ENCODE measurements around the gene FBRSL1. TPM values are rescaled to one million over a fixed set of nuclear protein-coding genes. Genes with fewer than 3 reads are reported as not detected.

The FBRSL1 gene
- total RNA-seq, 1 donor from 2014 or later, result 17.1 TPM

DNA sequence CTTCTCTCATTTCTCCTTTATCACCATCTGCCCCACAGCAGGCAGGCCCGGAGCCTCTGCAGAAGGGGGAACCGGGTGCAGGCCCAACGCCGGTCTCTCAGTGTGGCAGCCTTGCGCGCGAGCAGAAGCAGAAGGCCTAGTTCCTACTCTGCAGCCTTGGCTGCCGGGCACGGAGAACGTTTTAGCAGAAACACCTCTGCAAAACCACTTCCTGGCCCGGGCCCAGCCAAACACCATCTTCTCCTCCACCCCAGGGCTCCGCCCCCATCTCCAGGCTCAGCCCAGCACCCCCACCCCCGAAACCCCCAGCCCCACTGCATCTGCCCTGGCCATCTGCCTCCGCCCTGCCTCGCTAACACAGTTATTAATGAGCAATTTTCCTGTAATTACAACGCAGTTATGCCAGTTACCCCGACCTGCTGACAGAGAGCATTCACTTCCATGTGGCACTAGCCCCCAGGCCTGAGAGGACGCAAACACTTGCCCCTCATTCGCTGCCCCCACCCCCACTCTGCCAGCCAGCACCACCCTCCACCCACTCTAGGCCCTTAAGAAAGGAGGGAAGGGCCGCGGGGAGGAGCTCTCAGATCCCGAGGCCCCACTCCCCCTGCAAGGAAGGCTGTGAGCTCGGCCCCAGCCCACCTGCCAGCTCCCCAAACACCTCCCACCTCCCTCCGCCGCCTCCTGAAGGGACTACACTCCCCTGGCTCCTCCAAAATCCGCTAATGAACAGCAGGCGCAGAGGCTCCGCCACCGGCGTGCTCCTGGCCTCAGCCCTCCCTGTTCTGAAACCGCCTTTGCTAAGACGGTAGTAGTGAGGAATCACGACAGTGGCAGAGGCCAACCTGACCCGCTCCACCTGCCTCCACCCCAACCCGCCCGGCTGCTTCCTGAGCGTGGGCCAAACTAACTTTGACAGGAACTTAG, 44.7 kb upstream of the FBRSL1 start:
- TF ChIP-seq, protein P1, sequence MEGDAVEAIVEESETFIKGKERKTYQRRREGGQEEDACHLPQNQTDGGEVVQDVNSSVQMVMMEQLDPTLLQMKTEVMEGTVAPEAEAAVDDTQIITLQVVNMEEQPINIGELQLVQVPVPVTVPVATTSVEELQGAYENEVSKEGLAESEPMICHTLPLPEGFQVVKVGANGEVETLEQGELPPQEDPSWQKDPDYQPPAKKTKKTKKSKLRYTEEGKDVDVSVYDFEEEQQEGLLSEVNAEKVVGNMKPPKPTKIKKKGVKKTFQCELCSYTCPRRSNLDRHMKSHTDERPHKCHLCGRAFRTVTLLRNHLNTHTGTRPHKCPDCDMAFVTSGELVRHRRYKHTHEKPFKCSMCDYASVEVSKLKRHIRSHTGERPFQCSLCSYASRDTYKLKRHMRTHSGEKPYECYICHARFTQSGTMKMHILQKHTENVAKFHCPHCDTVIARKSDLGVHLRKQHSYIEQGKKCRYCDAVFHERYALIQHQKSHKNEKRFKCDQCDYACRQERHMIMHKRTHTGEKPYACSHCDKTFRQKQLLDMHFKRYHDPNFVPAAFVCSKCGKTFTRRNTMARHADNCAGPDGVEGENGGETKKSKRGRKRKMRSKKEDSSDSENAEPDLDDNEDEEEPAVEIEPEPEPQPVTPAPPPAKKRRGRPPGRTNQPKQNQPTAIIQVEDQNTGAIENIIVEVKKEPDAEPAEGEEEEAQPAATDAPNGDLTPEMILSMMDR (IDR thresholded peaks at IDR 0.05; ENCODE audit: insufficient read depth, low read length, severe bottlenecking), result no peak
- no peak for FAIRE-seq
- no peak for DNase-seq (ENCODE audit: low read depth)
- H3K36me3 ChIP-seq (ENCODE audit: control insufficient read depth, insufficient read depth, low read length), result no peaks in the 10 kb centered on the region
- H3K27me3 ChIP-seq (ENCODE audit: control insufficient read depth, insufficient read depth, low read length), result no peaks in the 10 kb centered on the region
- peak overlapping the region; percentile 49 for H3K4me3 ChIP-seq (ENCODE audit: low read depth, low read length)

DNA sequence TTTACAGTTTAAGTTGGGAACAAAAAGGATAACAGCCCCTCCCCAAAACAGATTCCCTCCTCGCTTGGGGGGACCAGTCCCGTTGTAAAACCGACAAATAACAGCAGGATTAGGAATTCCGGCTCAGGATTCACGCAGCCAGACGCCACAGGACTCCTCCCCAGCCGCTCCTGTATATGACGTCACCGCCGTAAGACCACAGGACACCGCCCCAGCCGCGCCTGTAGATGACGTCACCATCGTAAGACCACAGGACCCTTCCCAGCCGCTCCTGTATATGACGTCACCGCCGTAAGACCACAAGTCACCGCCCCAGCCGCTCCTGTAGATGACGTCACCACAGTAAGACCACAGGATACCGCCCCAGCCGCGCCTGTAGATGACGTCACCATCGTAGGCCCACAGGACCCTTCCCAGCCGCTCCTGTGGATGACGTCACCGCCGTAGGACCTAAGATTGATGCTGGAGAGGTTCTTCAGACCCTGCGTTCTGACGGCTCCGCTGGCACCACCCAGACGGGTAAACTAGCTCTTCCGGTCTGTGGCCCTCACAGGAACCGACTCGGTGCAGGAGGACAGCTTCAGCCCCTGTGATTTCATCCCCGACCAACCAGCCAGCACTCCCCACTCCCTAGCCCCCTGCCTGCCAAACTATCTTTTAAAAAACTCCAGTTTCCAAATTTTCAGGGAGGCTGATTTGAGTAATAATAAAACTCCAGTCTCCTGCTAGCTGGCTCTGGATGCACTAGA, 43.9 kb upstream of the FBRSL1 start:
- Histone ChIP-seq H3K4me3 (ENCODE audit: low read depth, low read length) (peak overlapping the region; percentile 49), H3K36me3 (ENCODE audit: control insufficient read depth, insufficient read depth, low read length) (no peaks in the 10 kb centered on the region), H3K27me3 (ENCODE audit: control insufficient read depth, insufficient read depth, low read length) (no peaks in the 10 kb centered on the region)
- TF ChIP-seq, protein P1 (IDR thresholded peaks at IDR 0.05; ENCODE audit: insufficient read depth, low read length, severe bottlenecking), result no peak
- FAIRE-seq, result peak; percentile 18
- DNase-seq (ENCODE audit: low read depth), result peak; percentile 72

DNA sequence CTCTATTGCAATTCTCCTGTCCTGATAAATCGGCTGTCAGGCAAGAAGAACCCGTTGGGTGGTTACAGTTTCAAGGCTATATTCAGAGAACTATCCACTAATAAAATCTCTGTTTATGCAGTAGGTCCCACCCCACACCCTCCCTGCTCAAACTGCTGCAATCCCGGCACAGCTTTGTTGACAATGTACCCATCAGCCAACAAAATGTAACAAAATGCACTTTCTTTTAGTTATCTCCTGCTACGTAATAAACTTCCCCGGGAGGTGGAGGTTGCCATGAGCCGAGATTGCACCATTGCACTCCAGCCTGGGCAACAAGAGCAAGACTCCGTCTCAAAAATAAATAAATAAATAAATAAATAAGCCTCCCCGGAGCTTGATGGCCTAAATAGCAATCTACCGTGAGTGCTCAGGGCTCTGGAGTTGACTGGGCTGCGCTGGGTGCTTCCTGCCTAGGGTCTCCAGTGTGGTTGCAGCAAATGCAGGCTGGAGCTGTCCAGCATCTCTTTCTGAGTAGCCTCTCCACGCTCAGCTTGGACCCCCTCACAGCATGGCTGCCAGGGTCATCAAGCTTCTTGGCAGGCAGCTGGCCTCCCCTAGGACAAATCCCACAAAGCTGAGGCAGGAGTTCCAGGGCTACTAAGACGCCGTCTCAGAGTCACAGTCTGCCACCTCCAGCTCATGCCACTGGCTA, 43.2 kb upstream of the FBRSL1 start:
- no peak for DNase-seq (ENCODE audit: low read depth)
- Histone ChIP-seq H3K27me3 (ENCODE audit: control insufficient read depth, insufficient read depth, low read length) (no peaks in the 10 kb centered on the region), H3K36me3 (ENCODE audit: control insufficient read depth, insufficient read depth, low read length) (no peaks in the 10 kb centered on the region), H3K4me3 (ENCODE audit: low read depth, low read length) (no peak overlapping the region)
- TF ChIP-seq, protein P1 (IDR thresholded peaks at IDR 0.05; ENCODE audit: insufficient read depth, low read length, severe bottlenecking), result no peak
- FAIRE-seq, result no peak

DNA sequence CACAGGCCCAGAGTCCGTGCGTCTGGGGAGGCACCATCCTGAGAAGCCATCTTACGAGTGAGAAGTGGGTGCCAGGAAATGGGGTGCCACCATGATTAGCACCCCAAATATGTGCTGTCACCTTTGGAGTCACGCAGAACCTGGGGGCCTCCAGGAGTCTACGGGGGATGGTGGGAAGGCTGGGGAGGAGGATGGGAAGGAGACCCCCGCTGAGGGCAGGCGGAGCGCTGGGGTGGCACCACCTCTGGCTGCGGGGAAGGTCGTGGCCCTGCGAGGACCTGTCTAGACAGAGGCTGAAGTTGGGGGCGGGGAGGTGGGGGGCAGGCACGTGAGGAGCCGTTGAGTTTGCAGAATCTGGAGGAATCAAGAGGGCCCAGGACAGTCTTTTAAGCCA, 42.6 kb upstream of the FBRSL1 start:
- H3K27me3 ChIP-seq (ENCODE audit: control insufficient read depth, insufficient read depth, low read length), result no peaks in the 10 kb centered on the region
- TF ChIP-seq, protein P1 (IDR thresholded peaks at IDR 0.05; ENCODE audit: insufficient read depth, low read length, severe bottlenecking), result no peak
- H3K36me3 ChIP-seq (ENCODE audit: control insufficient read depth, insufficient read depth, low read length), result no peaks in the 10 kb centered on the region
- FAIRE-seq (no peak), DNase-seq (ENCODE audit: low read depth) (no peak)
- no peak overlapping the region for H3K4me3 ChIP-seq (ENCODE audit: low read depth, low read length)

DNA sequence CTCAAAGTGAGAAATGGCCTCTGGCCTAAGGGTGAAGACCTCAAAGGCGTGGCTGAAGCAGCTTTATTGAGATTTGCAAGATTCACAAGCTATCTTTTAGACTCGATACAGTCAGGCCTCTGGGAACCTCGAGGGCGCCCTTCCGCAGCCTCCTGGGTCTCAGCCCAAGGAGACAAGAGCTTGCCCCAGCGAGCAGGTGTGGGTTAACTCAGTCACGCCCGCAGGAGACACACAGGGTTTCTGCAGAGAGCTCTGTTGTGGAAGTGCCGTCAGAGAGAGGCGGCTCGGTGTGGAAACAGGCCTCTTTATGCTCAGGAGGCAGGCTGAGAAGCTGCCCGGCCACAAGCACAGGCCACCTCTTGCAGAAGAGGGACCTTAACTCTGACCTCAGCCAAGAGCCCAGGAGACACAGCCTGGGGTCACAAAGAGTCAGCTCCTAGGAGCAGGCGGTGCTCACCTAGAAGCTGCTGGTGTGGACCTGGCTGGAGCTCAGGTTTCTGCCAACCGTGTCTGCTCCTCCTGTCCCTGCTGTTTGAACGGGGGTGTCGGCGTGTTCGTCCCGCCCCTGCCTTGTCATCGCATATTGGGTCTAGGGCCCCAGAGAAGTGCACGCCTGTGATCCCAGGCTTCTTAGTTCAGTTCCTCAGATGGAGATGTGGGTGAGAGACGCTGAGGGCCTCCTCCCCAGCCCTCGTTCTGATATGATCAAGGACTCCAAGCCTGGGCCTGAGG, 42.1 kb upstream of the FBRSL1 start:
- Histone ChIP-seq H3K36me3 (ENCODE audit: control insufficient read depth, insufficient read depth, low read length) (no peaks in the 10 kb centered on the region), H3K27me3 (ENCODE audit: control insufficient read depth, insufficient read depth, low read length) (no peaks in the 10 kb centered on the region), H3K4me3 (ENCODE audit: low read depth, low read length) (no peak overlapping the region)
- DNase-seq (ENCODE audit: low read depth) (no peak), FAIRE-seq (no peak)
- TF ChIP-seq, protein P1 (IDR thresholded peaks at IDR 0.05; ENCODE audit: insufficient read depth, low read length, severe bottlenecking), result no peak
